Measurements from ENCODE around the gene GREM2. TPM values are rescaled to one million over a fixed set of nuclear protein-coding genes. Genes with fewer than 3 reads are reported as not detected.
A peak's percentile ranks its signal among the peaks of the same experiment; 100 is the strongest.

GREM2 gene
- total and polyA plus RNA-seq, 2 of the 4 experiments (the other 2 are of a cell fraction): 3.0 to 14.2 TPM

GRCh38 chr1:240491156-240491555, 120.8 kb downstream of the GREM2 start:
- Histone ChIP-seq H3K27ac (ENCODE audit: insufficient read depth, low read length) (no peak overlapping the region), H3K4me2 (ENCODE audit: low read depth, low read length) (no peak overlapping the region), H3K27me3 (ENCODE audit: control insufficient read depth, insufficient read depth, low read length) (no peaks in the 10 kb centered on the region), H4K91ac (ENCODE audit: insufficient read depth, low read depth, low read length) (peak overlapping the region; percentile 37; the same call in 1 of the 2 replicates), H3K4me1 (ENCODE audit: control insufficient read depth, insufficient read depth, low read length) (peaks cover 3% of the 10 kb centered on the region), H2AFZ (replicated peaks; ENCODE audit: low read length, poor library complexity) (peak overlapping the region; percentile 52), H2AK5ac (ENCODE audit: low read depth, low read length) (peak overlapping the region; percentile 69; the same call in 1 of the 2 replicates), H3K36me3 (ENCODE audit: control insufficient read depth, insufficient read depth, low read length) (no peaks in the 10 kb centered on the region; the same call in 1 of the 2 replicates), H3K56ac (ENCODE audit: extremely low read depth, insufficient read depth, low read length) (no peak overlapping the region), H3K79me1 (ENCODE audit: low read depth in 1 of 2, low read length in 2 of 2) (peaks cover 0 to 24% of the 10 kb centered on the region in 2 experiments; a peak in 2 of 4 replicates), H3K14ac (replicated peaks; ENCODE audit: low read depth, low read length) (peak overlapping the region; percentile 25; the same call in 1 of the 2 replicates), H3K9me3 (ENCODE audit: control insufficient read depth, insufficient read depth, low read length) (no peaks in the 10 kb centered on the region), H3K18ac (ENCODE audit: low read depth, low read length) (0 out of 2 replicates have a peak overlapping the region, but pooled peaks have one; percentile 2), H3K4ac (ENCODE audit: low read depth, low read length) (peak overlapping the region; percentile 71), H2AK9ac (replicated peaks; ENCODE audit: low read depth, low read length, poor library complexity) (peak overlapping the region; percentile 74), H2BK20ac (ENCODE audit: low read depth, low read length) (peak overlapping the region; percentile 90), H2BK5ac (ENCODE audit: low read depth, low read length, poor library complexity, severe bottlenecking) (peak overlapping the region; percentile 50), H2BK15ac (ENCODE audit: low read depth, low read length) (peak overlapping the region; percentile 9; the same call in 1 of the 3 replicates), H3K23ac (ENCODE audit: low read depth, low read length) (no peak overlapping the region), H3K9me1 (ENCODE audit: insufficient read depth, low read length) (peaks cover 7% of the 10 kb centered on the region), H4K8ac (ENCODE audit: low read depth in 2 of 2, low read length in 2 of 2) (peak overlapping the region in 1 of 2 experiments; percentile 81; a peak in 2 of 4 replicates), H3K9ac (ENCODE audit: low read depth, low read length) (no peak overlapping the region), H4K20me1 (ENCODE audit: insufficient read depth, low read length) (no peaks in the 10 kb centered on the region), H2BK120ac (ENCODE audit: low read depth, low read length) (peak overlapping the region; percentile 78), H3K4me3 (ENCODE audit: insufficient read depth, low read depth, low read length) (no peak overlapping the region), H4K5ac (ENCODE audit: low read depth, low read length) (peak overlapping the region; percentile 14; the same call in 1 of the 2 replicates)
- TF ChIP-seq POLR2A (IDR thresholded peaks at IDR 0.05; ENCODE audit: low read depth, low read length) (no peak), RFX5 (IDR thresholded peaks at IDR 0.05; ENCODE audit: low read depth, low read length) (no peak), SMC3 (IDR thresholded peaks at IDR 0.05; ENCODE audit: low read depth, low read length) (no peak), MAZ (IDR thresholded peaks at IDR 0.05; ENCODE audit: borderline replicate concordance, low read depth, low read length) (no peak)
- CTCF ChIA-PET: interaction anchor here (0.7 kb wide), 1 partner anchor 26 kb away, joined by 3 read pairs; no protein-coding TSS in a partner anchor
- no CpG with 5 or more reads among the region's 5 CpGs for WGBS, 2 experiments (ENCODE audit: extremely low coverage in 2 of 2, insufficient read length in 1 of 2)
- in situ Hi-C loops (cut with MboI; ENCODE audit: low sequenced_read_pairs): no loop called here
- ATAC-seq (ENCODE audit: low read depth) (peak; percentile 63), DNase-seq (peak; percentile 80)
- POLR2A ChIA-PET (ENCODE audit: unreplicated experiment): no interaction called here
- intact Hi-C loops (cut with micrococcal nuclease): no loop called here
- BruUV-seq (replicated peaks): no TSS peak
- dilution Hi-C loops (cut with HindIII; ENCODE audit: low sequenced_read_pairs, unreplicated experiment): no loop called here

All from IMR-90 (cell line).